Nephron progenitor cell (in vitro differentiated cells): ENCODE data around the gene ATP9B.

Source experiments
- DNase-seq: peaks from one replicate; pipeline ENCODE4 v3.0.0; 2021
- H3K27ac Mint-ChIP-seq: 2 replicates; pipeline ENCODE4 v1.8.0; 2021; ENCODE audit warnings: mild to moderate bottlenecking, moderate library complexity, mixed read lengths
- H3K27me3 Mint-ChIP-seq: 2 replicates; pipeline ENCODE4 v1.8.0; 2021; ENCODE audit warnings: mild to moderate bottlenecking, low read depth, mixed read lengths; ENCODE audit not compliant: poor library complexity
- H3K36me3 Mint-ChIP-seq: 2 replicates; pipeline ENCODE4 v1.8.0; 2021; ENCODE audit warnings: low read depth, mixed read lengths
- H3K4me1 Mint-ChIP-seq: 2 replicates; pipeline ENCODE4 v1.8.0; 2021; ENCODE audit warnings: mixed read lengths
- H3K4me3 Mint-ChIP-seq: 2 replicates; pipeline ENCODE4 v1.8.0; 2021; ENCODE audit warnings: mild to moderate bottlenecking, moderate library complexity, mixed read lengths
- H3K9me3 Mint-ChIP-seq: 2 replicates; pipeline ENCODE4 v1.8.0; 2021; ENCODE audit warnings: mild to moderate bottlenecking, moderate library complexity, mixed read lengths
- TF ChIP-seq, protein P1 (sequence below): fragments of 200-600 bp; sonication (generic); IDR thresholded peaks from 2 replicates; pipeline ENCODE4 v1.5.0; 2021; ENCODE audit warnings: antibody characterized with exemption

Gene ATP9B, protein sequence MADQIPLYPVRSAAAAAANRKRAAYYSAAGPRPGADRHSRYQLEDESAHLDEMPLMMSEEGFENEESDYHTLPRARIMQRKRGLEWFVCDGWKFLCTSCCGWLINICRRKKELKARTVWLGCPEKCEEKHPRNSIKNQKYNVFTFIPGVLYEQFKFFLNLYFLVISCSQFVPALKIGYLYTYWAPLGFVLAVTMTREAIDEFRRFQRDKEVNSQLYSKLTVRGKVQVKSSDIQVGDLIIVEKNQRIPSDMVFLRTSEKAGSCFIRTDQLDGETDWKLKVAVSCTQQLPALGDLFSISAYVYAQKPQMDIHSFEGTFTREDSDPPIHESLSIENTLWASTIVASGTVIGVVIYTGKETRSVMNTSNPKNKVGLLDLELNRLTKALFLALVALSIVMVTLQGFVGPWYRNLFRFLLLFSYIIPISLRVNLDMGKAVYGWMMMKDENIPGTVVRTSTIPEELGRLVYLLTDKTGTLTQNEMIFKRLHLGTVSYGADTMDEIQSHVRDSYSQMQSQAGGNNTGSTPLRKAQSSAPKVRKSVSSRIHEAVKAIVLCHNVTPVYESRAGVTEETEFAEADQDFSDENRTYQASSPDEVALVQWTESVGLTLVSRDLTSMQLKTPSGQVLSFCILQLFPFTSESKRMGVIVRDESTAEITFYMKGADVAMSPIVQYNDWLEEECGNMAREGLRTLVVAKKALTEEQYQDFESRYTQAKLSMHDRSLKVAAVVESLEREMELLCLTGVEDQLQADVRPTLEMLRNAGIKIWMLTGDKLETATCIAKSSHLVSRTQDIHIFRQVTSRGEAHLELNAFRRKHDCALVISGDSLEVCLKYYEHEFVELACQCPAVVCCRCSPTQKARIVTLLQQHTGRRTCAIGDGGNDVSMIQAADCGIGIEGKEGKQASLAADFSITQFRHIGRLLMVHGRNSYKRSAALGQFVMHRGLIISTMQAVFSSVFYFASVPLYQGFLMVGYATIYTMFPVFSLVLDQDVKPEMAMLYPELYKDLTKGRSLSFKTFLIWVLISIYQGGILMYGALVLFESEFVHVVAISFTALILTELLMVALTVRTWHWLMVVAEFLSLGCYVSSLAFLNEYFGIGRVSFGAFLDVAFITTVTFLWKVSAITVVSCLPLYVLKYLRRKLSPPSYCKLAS

DNA sequence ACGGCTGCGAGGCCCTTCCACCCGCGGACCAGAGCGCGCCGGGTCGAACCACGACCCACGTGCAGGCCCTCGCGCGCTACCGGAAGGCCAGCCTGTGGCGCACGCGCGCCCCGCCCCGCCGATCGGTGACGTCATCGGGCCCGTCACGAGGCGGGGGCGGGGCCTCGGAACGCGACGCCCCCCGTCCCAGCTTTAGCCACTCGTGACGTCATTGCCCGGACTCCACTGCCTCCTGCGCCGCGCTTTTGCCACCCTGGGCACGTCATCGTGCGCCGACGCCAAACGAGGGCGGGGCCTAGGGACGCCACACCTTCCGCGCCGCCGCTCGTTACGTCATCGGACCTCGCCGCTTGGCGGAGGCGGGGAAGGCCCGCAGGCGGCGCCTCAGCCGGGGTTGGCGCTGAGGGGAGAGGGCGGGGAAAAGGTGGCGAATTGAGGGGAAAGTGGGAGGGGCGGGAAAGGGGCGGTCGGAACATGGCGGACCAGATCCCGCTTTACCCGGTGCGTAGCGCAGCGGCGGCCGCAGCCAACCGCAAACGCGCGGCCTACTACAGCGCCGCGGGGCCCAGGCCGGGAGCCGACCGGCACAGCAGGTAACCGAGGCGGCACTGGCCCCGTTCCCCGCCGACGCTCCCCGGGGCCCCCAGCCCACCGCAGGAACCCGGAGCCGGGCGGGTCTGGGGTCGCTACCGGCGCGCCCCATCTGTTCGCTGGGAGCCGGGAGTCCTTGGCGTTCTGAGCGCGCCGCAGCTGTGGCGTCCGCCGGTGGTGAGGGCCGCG, at the start of gene ATP9B:
ATP9B (plus strand) TSS at position 458 of the 780 bp plus-strand sequence; CDS start at position 475, 17 bp downstream.
- TF ChIP-seq, protein P1, sequence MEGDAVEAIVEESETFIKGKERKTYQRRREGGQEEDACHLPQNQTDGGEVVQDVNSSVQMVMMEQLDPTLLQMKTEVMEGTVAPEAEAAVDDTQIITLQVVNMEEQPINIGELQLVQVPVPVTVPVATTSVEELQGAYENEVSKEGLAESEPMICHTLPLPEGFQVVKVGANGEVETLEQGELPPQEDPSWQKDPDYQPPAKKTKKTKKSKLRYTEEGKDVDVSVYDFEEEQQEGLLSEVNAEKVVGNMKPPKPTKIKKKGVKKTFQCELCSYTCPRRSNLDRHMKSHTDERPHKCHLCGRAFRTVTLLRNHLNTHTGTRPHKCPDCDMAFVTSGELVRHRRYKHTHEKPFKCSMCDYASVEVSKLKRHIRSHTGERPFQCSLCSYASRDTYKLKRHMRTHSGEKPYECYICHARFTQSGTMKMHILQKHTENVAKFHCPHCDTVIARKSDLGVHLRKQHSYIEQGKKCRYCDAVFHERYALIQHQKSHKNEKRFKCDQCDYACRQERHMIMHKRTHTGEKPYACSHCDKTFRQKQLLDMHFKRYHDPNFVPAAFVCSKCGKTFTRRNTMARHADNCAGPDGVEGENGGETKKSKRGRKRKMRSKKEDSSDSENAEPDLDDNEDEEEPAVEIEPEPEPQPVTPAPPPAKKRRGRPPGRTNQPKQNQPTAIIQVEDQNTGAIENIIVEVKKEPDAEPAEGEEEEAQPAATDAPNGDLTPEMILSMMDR: no peak
- H3K36me3 Mint-ChIP-seq: peaks cover 41% of the 10 kb centered on the region
- H3K4me1 Mint-ChIP-seq: peaks cover 13% of the 10 kb centered on the region
- peak within 1 kb of the TSS; percentile 92 for H3K27ac Mint-ChIP-seq
- peak within 1 kb of the TSS; percentile 92 for H3K4me3 Mint-ChIP-seq
- H3K27me3 Mint-ChIP-seq: peaks cover 20% of the 10 kb centered on the region
- H3K9me3 Mint-ChIP-seq: peaks cover 69% of the 10 kb centered on the region
- DNase-seq: peak; percentile 96

DNA sequence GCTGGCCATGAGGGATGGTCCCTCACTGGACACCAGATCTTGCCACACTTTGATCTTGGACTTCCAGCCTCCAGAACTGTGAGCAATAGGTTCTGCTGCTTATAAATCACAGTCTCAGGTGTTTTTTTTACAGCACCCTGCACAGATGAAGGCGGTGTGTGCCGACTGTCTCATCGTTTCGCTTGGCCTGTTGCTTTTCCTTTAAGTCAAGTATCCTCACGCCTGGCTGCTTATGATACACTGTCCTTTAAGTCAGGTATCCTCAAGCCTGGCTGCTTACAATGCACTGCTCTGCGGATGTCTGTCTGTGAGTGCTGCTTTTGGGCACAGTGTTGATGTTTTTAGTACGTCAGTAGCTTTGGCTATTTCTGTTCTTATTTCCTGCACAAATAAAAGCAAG, 49.3 kb upstream of the ATP9B start:
- H3K36me3 Mint-ChIP-seq: no peaks in the 10 kb centered on the region
- H3K4me1 Mint-ChIP-seq: peaks cover 5% of the 10 kb centered on the region
- TF ChIP-seq, protein P1: no peak
- DNase-seq: no peak
- peaks cover 3% of the 10 kb centered on the region for H3K27me3 Mint-ChIP-seq
- H3K27ac Mint-ChIP-seq: no peak overlapping the region
- H3K4me3 Mint-ChIP-seq: no peak overlapping the region
- H3K9me3 Mint-ChIP-seq: peaks cover 15% of the 10 kb centered on the region

DNA sequence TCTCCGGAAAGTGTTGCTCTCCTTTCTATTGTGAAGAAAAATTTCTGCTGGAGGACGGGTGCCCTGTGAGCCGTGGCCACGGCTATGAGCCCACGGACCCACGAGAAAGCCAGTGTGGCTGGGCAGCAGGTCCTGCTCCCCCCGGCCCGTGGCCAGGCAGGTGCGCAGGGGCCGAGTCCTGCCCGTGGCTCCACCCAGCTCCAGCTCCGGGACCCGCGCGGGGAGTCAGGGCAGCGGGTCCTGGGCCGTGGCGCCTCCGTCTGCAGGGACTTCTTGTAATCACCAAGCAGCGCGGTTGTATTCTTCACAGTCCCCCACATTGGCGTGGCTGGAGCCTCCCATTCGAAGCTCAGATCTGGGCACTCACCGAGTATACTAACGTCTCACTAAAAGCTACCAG, 46.6 kb upstream of the ATP9B start:
- H3K27me3 Mint-ChIP-seq: peaks cover 3% of the 10 kb centered on the region
- no peaks in the 10 kb centered on the region for H3K36me3 Mint-ChIP-seq
- DNase-seq: no peak

DNA sequence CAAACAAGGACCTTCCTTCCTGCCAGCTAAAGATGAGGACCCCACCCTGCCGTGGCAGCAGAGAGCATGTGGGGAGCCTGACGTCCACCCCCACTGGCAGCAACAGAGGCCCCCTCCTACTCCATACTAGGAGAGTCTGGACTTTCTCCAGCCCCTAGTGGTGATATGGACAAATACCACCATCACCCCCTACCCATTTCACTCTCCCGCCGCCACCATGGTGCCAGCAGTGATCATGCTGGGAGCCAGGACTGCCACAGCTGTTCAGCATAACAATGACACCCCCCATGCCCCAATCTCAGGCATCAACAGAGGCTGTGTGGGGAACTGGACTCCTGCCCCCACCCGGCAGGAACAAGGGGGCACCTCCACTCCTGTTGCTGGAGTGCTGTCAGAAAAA, 42.7 kb upstream of the ATP9B start:
- peaks cover 3% of the 10 kb centered on the region for H3K27me3 Mint-ChIP-seq
- H3K9me3 Mint-ChIP-seq: peaks cover 54% of the 10 kb centered on the region
- H3K36me3 Mint-ChIP-seq: no peaks in the 10 kb centered on the region
- H3K27ac Mint-ChIP-seq: no peak overlapping the region
- TF ChIP-seq, protein P1: no peak
- no peaks in the 10 kb centered on the region for H3K4me1 Mint-ChIP-seq
- no peak overlapping the region for H3K4me3 Mint-ChIP-seq
- DNase-seq: no peak

More for the DNA sequence above, 46.6 kb upstream of the ATP9B start:
- no peak overlapping the region for H3K4me3 Mint-ChIP-seq
- peaks cover 28% of the 10 kb centered on the region for H3K9me3 Mint-ChIP-seq
- no peak overlapping the region for H3K27ac Mint-ChIP-seq
- TF ChIP-seq, protein P1: no peak
- peaks cover 5% of the 10 kb centered on the region for H3K4me1 Mint-ChIP-seq

DNA sequence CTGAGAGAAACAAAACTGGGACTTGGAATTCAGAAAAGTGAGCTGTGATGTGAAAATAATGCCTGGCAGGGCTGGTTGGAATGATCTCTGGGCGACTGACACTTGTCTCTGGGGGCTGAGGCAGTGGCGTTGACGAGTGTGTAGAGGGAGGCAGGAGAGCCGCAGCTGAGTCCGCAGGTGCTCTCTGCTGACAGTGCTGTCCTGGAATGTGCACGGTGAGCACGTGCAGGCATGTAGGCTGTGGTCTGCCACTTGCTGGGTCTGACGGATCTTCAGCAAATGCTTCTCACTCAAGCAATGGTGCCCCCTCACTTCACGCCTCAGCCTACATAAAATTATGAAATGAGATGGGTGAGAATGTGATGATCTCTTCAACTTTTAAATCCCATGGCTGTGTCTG, 38.5 kb upstream of the ATP9B start:
- Mint-ChIP-seq H3K4me3 (no peak overlapping the region), H3K9me3 (peaks cover 52% of the 10 kb centered on the region), H3K27me3 (no peaks in the 10 kb centered on the region), H3K36me3 (no peaks in the 10 kb centered on the region), H3K27ac (no peak overlapping the region), H3K4me1 (no peaks in the 10 kb centered on the region)
- DNase-seq: no peak
- TF ChIP-seq, protein P1: no peak
